Spleen (tissue), 7 donors: ENCODE data around the gene MPP2.

ENCODE experiments used
- CTCF ChIP-seq, 11 experiments: fragments of 200-600 bp in 7 of 11; fragments of 450-650 bp in 4 of 11; sonication (generic) in 4 of 11; IDR thresholded peaks in 8 of 11; conservative IDR thresholded peaks in 3 of 11; 1 replicate in 7 of 11; 2 replicates in 4 of 11; pipeline versions ENCODE4 v1.4.0 to v1.8.0; 2016 to 2021; ENCODE audit warnings: antibody characterized with exemption in 11 of 11, inconsistent platforms in 4 of 11, mild to moderate bottlenecking in 1 of 11
- POLR2A ChIP-seq, 3 donors: fragments of 450-650 bp; IDR thresholded peaks; one replicate each; pipeline ENCODE4 v1.5.1; 2017; ENCODE audit warnings: antibody characterized with exemption in 3 of 3, mild to moderate bottlenecking in 1 of 3
- POLR2AphosphoS5 ChIP-seq, 3 donors: sonication (generic); formaldehyde crosslinking; IDR thresholded peaks; one replicate each; pipeline ENCODE4 v1.5.1; 2017; ENCODE audit warnings: antibody characterized with exemption in 3 of 3
- donor health status: DM: no; HTN: no; CAD: no; lungs with moderate emphysema.
- donor health status: DM: no; HTN: no; CAD: no.
- donor health status: DM: no; HTN: no; CAD: no.

DNA sequence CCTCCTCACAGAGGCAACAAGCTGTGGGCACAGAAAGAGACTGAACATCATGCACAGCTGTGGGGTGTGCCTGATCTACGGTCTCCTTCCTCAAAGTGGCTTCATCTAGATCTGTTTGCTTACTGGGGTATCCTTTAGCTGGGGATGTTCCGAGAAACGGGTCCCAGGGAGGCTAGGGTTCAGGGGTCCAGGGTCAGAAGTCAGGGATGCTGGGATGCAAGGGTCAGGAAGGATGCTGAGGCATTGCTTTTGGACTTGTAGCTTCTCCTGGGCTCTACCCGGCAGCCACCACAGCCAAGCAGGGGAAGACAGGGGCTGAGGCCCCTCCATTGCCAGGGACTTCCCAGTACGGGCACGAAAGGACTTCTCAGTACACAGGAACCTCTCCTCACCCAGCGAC, 53.8 kb downstream of the MPP2 start:
- TF ChIP-seq POLR2AphosphoS5 (IDR thresholded peaks at IDR 0.05), result no peak
- no peak for TF ChIP-seq CTCF (IDR thresholded peaks at IDR 0.05 in 8 of 11, conservative IDR thresholded peaks at IDR 0.05 in 3 of 11)
- TF ChIP-seq POLR2A (IDR thresholded peaks at IDR 0.05), result no peak
